ENCODE measurements around the gene JAZF1. TPM values are rescaled to one million over a fixed set of nuclear protein-coding genes. Genes with fewer than 3 reads are reported as not detected.

Gene JAZF1
- total and polyA plus RNA-seq, 2 of the 4 experiments (the other 2 are of a cell fraction) = 8.4 to 10.5 TPM

GRCh38 chr7:27960415-27960814 lies 220.2 kb downstream of the JAZF1 start:
- Histone ChIP-seq H2AK9ac (replicated peaks; ENCODE audit: low read depth, low read length, poor library complexity) (no peak overlapping the region), H3K9me1 (ENCODE audit: insufficient read depth, low read length) (peaks cover 13% of the 10 kb centered on the region), H3K79me1 (ENCODE audit: low read depth in 1 of 2, low read length in 2 of 2) (peaks cover 7 to 25% of the 10 kb centered on the region in 2 experiments; a peak in 3 of 4 replicates), H2AFZ (replicated peaks; ENCODE audit: low read length, poor library complexity) (no peak overlapping the region), H2BK5ac (ENCODE audit: low read depth, low read length, poor library complexity, severe bottlenecking) (no peak overlapping the region), H4K8ac (ENCODE audit: low read depth in 2 of 2, low read length in 2 of 2) (no peak overlapping the region), H3K27me3 (ENCODE audit: control insufficient read depth, insufficient read depth, low read length) (no peaks in the 10 kb centered on the region), H3K23ac (ENCODE audit: low read depth, low read length) (no peak overlapping the region), H3K56ac (ENCODE audit: extremely low read depth, insufficient read depth, low read length) (no peak overlapping the region), H3K4me1 (ENCODE audit: control insufficient read depth, insufficient read depth, low read length) (no peaks in the 10 kb centered on the region; the same call in 1 of the 2 replicates), H3K18ac (ENCODE audit: low read depth, low read length) (no peak overlapping the region), H4K91ac (ENCODE audit: insufficient read depth, low read depth, low read length) (no peak overlapping the region), H2BK120ac (ENCODE audit: low read depth, low read length) (no peak overlapping the region), H2BK20ac (ENCODE audit: low read depth, low read length) (no peak overlapping the region), H3K14ac (replicated peaks; ENCODE audit: low read depth, low read length) (no peak overlapping the region), H4K5ac (ENCODE audit: low read depth, low read length) (no peak overlapping the region), H3K9me3 (ENCODE audit: control insufficient read depth, insufficient read depth, low read length) (no peaks in the 10 kb centered on the region), H2AK5ac (ENCODE audit: low read depth, low read length) (no peak overlapping the region), H2BK15ac (ENCODE audit: low read depth, low read length) (no peak overlapping the region), H3K9ac (ENCODE audit: low read depth, low read length) (no peak overlapping the region), H4K20me1 (ENCODE audit: insufficient read depth, low read length) (peaks cover 4% of the 10 kb centered on the region; the same call in 1 of the 2 replicates), H3K4me2 (ENCODE audit: low read depth, low read length) (no peak overlapping the region), H3K4me3 (ENCODE audit: insufficient read depth, low read depth, low read length) (no peak overlapping the region), H3K4ac (ENCODE audit: low read depth, low read length) (no peak overlapping the region), H3K27ac (ENCODE audit: insufficient read depth, low read length) (no peak overlapping the region), H3K36me3 (ENCODE audit: control insufficient read depth, insufficient read depth, low read length) (no peaks in the 10 kb centered on the region)
- no TSS peak for BruUV-seq (replicated peaks)
- DNase-seq (no peak), ATAC-seq (ENCODE audit: low read depth) (no peak)
- TF ChIP-seq MXI1 (IDR thresholded peaks at IDR 0.05; ENCODE audit: borderline replicate concordance, low read depth, low read length) (no peak), CEBPB (IDR thresholded peaks at IDR 0.05; ENCODE audit: low read depth, low read length) (no peak), CHD1 (IDR thresholded peaks at IDR 0.05; ENCODE audit: low read depth, low read length) (no peak), POLR2A (IDR thresholded peaks at IDR 0.05; ENCODE audit: low read depth, low read length) (no peak), ELK1 (IDR thresholded peaks at IDR 0.05; ENCODE audit: borderline replicate concordance, low read depth, low read length) (no peak), CTCF (conservative IDR thresholded peaks at IDR 0.05; ENCODE audit: low read depth, low read length) (no peak), NFE2L2 (IDR thresholded peaks at IDR 0.05; ENCODE audit: low read depth, low read length) (no peak), RFX5 (IDR thresholded peaks at IDR 0.05; ENCODE audit: low read depth, low read length) (no peak), RAD21 (IDR thresholded peaks at IDR 0.05; ENCODE audit: low read length) (no peak), FOS (IDR thresholded peaks at IDR 0.05; ENCODE audit: low read depth, low read length) (no peak), BHLHE40 (IDR thresholded peaks at IDR 0.05; ENCODE audit: low read depth, low read length) (no peak), MAZ (IDR thresholded peaks at IDR 0.05; ENCODE audit: borderline replicate concordance, low read depth, low read length) (no peak), MAFK (IDR thresholded peaks at IDR 0.05; ENCODE audit: low read depth, low read length) (no peak), SMC3 (IDR thresholded peaks at IDR 0.05; ENCODE audit: low read depth, low read length) (no peak), USF2 (IDR thresholded peaks at IDR 0.05; ENCODE audit: low read depth, low read length) (no peak), RCOR1 (IDR thresholded peaks at IDR 0.05; ENCODE audit: insufficient replicate concordance, low read length) (no peak)
- dilution Hi-C loops (cut with HindIII; ENCODE audit: low sequenced_read_pairs, unreplicated experiment) (no loop called here), intact Hi-C loops (cut with micrococcal nuclease) (no loop called here), in situ Hi-C loops (cut with MboI; ENCODE audit: low sequenced_read_pairs) (no loop called here)
- POLR2A ChIA-PET (ENCODE audit: unreplicated experiment) = no interaction called here
- CTCF ChIA-PET = no interaction called here
- 100% methylated on average over 1 of the region's 1 CpG; no CpG with 5 or more reads in 1 of the 2 experiments for WGBS, 2 experiments (ENCODE audit: extremely low coverage in 2 of 2, insufficient read length in 1 of 2)

Data from IMR-90 (cell line).